Measurements from ENCODE around the gene MUC4. TPM values are rescaled to one million over a fixed set of nuclear protein-coding genes. Genes with fewer than 3 reads are reported as not detected.
"Not testable (repeated sequence)": the region's sequence is repeated elsewhere in the genome, so short reads cannot be mapped to it uniquely, and the experiment has no call there.

MUC4 gene
- total and polyA plus RNA-seq, 7 donors = under 0.01 to 195 (median 7.4) TPM; not detected in 1

DNA sequence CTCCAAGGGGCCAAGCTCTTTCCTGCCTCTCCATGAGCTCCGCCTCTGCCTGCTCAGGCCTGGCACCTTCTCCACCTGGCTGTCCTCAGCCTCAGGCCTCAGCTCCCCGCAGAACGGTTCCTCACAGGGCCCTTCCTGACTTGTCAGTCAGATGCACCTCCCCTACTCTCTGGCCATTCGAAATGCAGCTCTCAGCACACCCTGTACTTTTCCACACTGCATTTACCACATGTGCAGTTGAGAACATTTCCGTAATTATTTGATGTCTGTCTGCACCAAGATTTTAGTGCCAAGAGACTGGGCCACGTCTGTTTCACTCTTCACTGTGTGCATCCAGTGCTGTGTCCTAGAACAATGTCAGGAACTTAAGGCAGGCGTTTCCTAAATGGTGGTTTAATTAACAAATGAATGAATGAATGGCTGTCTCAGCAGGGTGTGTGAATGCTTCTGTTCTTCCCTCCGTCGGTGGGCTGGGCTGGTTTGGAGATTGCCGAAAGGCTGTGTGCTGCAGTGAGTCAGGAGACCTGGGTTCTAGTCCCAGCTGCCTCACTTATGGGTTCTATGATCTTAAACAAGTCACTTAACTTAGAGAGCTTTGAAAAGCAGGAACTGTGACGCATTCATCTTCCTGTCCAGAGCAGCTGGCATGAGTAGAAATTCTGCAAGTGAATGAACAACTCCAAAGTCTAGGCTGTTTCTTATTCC is 5.4 kb downstream of the MUC4 start:
- Histone ChIP-seq H3K36me3 (no peaks in the 10 kb centered on the region), H3K27ac (peak overlapping the region in 1 of 4 donors; percentile 52), H3K4me3 (no peak overlapping the region), H3K4me1 (peaks cover 0 to 14% (median 7%) of the 10 kb centered on the region in 4 donors), H3K27me3 (peaks cover 0 to 5% (median 0%) of the 10 kb centered on the region in 3 donors), H3K9me3 (no peaks in the 10 kb centered on the region)
- peak; percentile 50 for DNase-seq
- no peak for TF ChIP-seq POLR2A (IDR thresholded peaks at IDR 0.05)
- no peak for TF ChIP-seq POLR2AphosphoS5 (IDR thresholded peaks at IDR 0.05)
- TF ChIP-seq EP300 (IDR thresholded peaks at IDR 0.05) = no peak
- TF ChIP-seq, protein P1, sequence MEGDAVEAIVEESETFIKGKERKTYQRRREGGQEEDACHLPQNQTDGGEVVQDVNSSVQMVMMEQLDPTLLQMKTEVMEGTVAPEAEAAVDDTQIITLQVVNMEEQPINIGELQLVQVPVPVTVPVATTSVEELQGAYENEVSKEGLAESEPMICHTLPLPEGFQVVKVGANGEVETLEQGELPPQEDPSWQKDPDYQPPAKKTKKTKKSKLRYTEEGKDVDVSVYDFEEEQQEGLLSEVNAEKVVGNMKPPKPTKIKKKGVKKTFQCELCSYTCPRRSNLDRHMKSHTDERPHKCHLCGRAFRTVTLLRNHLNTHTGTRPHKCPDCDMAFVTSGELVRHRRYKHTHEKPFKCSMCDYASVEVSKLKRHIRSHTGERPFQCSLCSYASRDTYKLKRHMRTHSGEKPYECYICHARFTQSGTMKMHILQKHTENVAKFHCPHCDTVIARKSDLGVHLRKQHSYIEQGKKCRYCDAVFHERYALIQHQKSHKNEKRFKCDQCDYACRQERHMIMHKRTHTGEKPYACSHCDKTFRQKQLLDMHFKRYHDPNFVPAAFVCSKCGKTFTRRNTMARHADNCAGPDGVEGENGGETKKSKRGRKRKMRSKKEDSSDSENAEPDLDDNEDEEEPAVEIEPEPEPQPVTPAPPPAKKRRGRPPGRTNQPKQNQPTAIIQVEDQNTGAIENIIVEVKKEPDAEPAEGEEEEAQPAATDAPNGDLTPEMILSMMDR (IDR thresholded peaks at IDR 0.05) = no peak
- intact Hi-C loops (cut with DNase I) = no loop called here
- 47 to 52% methylated on average over 11 of the region's 11 CpGs for WGBS, 2 donors

DNA sequence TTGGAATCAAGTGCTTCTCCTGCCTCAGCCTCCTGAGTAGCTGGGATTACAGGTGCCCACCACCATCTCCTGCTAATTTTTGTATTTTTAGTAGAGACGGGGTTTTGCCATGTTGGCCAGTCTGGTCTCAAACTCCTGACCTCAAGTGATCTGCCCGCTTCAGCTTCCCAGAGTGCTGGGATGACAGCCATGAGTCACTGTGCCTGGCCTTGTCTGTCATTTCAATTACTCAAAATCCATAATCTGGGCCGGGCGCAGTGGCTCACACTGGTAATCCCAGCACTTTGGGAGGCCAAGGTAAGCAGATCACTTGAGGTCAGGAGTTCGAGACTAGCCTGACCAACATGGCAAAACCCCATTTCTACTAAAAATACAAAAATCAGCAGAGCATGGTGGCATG is 6.1 kb downstream of the MUC4 start:
- H3K9me3 ChIP-seq; H3K36me3 ChIP-seq; H3K4me3 ChIP-seq; H3K27me3 ChIP-seq; intact Hi-C loops (cut with DNase I): not testable (repeated sequence)
- 69 to 88% methylated on average over 5 of the region's 5 CpGs for WGBS, 2 donors
- Histone ChIP-seq H3K27ac (peak overlapping the region in 1 of 4 donors; percentile 52), H3K4me1 (peaks cover 0 to 14% (median 7%) of the 10 kb centered on the region in 4 donors)
- peak; percentile 25 for DNase-seq

DNA sequence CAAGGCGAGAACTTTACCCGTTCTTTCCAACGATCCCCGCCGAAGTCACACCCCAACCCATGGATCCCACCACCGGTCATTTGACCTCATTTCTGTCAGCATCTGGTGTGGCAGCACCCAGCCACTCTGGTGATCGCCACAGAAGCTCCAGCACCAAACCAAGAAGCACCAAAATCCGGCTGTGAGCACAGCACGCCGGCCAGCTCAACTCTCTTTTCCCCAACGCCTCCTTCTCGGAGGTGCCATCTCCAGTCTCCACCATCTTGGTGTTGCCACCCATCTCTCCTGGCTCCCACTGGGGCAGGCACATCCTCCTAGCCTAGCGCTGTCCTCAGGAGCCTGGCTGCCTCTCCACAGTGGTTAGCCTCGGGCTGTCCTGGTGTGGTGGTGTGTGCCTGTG is 6.5 kb downstream of the MUC4 start:
- Histone ChIP-seq H3K4me1 (peaks cover 0 to 14% (median 7%) of the 10 kb centered on the region in 4 donors), H3K36me3 (no peaks in the 10 kb centered on the region), H3K27ac (peak overlapping the region in 1 of 4 donors; percentile 52), H3K9me3 (no peaks in the 10 kb centered on the region), H3K4me3 (no peak overlapping the region), H3K27me3 (peaks cover 0 to 5% (median 0%) of the 10 kb centered on the region in 3 donors)
- DNase-seq = peak; percentile 46
- intact Hi-C loops (cut with DNase I) = no loop called here
- no peak for TF ChIP-seq POLR2A (IDR thresholded peaks at IDR 0.05)
- no peak for TF ChIP-seq EP300 (IDR thresholded peaks at IDR 0.05)
- no peak for TF ChIP-seq POLR2AphosphoS5 (IDR thresholded peaks at IDR 0.05)
- TF ChIP-seq, protein P1 (IDR thresholded peaks at IDR 0.05) = no peak
- 76 to 93% methylated on average over 14 of the region's 14 CpGs for WGBS, 2 donors

DNA sequence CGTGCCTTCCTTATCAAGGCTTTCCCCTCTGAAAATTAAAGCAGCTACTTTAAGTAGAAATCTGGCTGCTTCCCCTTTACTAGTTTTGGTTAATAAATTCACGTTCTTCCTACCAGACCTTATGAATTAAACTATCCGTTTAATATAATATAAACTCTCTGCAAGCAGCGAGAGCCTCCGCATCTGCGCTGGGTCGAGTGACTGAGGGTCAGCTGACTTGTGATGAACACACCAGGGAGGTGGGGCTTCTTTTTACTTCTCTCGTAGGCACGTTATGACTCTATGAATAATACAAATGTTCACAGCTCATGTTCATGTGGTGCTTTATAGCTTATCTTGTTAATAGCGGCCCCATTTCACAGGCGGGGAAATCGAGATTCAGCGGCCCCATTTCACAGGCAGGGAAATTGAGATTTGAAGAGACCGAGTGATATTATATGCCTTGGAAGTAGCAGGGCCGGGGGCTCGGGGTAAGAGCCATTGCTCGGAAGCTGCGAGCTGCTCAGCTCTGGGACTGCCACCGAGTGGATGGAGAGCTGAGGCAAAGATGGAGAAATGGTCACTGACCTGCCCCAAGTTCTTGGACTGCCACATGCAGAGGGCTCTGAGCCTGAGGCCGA is 8.3 kb downstream of the MUC4 start:
- peaks cover 0 to 14% (median 7%) of the 10 kb centered on the region in 4 donors for H3K4me1 ChIP-seq
- peak overlapping the region; percentile 56 to 74 (median 68) for H3K27ac ChIP-seq
- H3K36me3 ChIP-seq = no peaks in the 10 kb centered on the region
- TF ChIP-seq POLR2AphosphoS5 (IDR thresholded peaks at IDR 0.05) = peak in 3 of 4 donors; percentile 29 to 87 (median 50)
- TF ChIP-seq, protein P1 (IDR thresholded peaks at IDR 0.05) = no peak
- peaks cover 0 to 3% (median 0%) of the 10 kb centered on the region in 3 donors for H3K27me3 ChIP-seq
- intact Hi-C loops (cut with DNase I) = no loop called here
- H3K9me3 ChIP-seq = no peaks in the 10 kb centered on the region
- 68 to 78% methylated on average over 20 of the region's 20 CpGs for WGBS, 2 donors
- DNase-seq = peak; percentile 84
- H3K4me3 ChIP-seq = peak overlapping the region; percentile 7 to 45 (median 37)

DNA sequence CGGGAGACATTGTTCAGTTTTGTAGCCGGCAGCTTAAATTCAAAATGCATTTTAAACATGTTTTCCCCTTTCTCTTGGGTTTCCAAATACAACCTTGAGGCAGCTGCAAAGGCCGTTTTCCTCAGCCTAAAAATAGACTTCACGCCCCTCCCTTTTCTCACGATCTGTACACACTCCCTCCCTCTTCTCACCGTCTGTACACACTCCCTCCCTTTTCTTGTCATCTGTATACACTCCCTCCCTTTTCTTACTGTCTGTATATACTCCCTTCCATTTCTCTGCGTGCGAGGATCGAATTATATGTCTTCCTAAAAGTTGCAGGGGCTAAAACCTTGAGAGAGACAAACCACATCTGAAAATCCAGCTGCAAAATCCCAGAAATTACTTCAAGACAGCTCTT is 8.9 kb downstream of the MUC4 start:
- 4 to 17% methylated on average over 9 of the region's 9 CpGs for WGBS, 2 donors
- no peaks in the 10 kb centered on the region for H3K36me3 ChIP-seq
- TF ChIP-seq POLR2AphosphoS5 (IDR thresholded peaks at IDR 0.05) (no peak), POLR2A (IDR thresholded peaks at IDR 0.05) (no peak), EP300 (IDR thresholded peaks at IDR 0.05) (no peak)
- TF ChIP-seq, protein P1 (IDR thresholded peaks at IDR 0.05) = no peak
- peak; percentile 40 for DNase-seq
- peaks cover 0 to 3% (median 0%) of the 10 kb centered on the region in 3 donors for H3K27me3 ChIP-seq
- H3K9me3 ChIP-seq = no peaks in the 10 kb centered on the region
- peaks cover 0 to 14% (median 7%) of the 10 kb centered on the region in 4 donors for H3K4me1 ChIP-seq
- H3K27ac ChIP-seq = peak overlapping the region; percentile 56 to 74 (median 68)
- H3K4me3 ChIP-seq = peak overlapping the region; percentile 7 to 45 (median 37)
- intact Hi-C loops (cut with DNase I) = no loop called here
